GM23338 (cell line): ENCODE data around the gene ARMC7. TPM values are rescaled to one million over a fixed set of nuclear protein-coding genes. Genes with fewer than 3 reads are reported as not detected.

Source experiments
- ATAC-seq: fragments of 200-7000 bp; cut with Tn5 transposase; 3 replicates; pipeline ENCODE4 v1.9.1; 2020
- DNase-seq: peaks from one replicate; pipeline ENCODE4 v3.0.0-alpha.2; 2015; ENCODE audit warnings: low spot score
- H2AFZ ChIP-seq: fragments of 200-600 bp; sonication (generic); 2 replicates; pipeline ENCODE4 v1.8.0; 2016; ENCODE audit warnings: antibody characterized with exemption, mild to moderate bottlenecking, moderate library complexity
- H3F3A ChIP-seq: fragments of 200-600 bp; sonication (generic); replicated peaks from 2 replicates; pipeline ENCODE4 v1.8.0; 2017; ENCODE audit warnings: antibody characterized with exemption, mixed run types, low read depth
- H3K27ac ChIP-seq: fragments of 200-600 bp; sonication (generic); 2 replicates; pipeline ENCODE4 v1.6.1; 2016; ENCODE audit warnings: low read depth
- H3K27me3 ChIP-seq: fragments of 200-600 bp; sonication (generic); 2 replicates; pipeline ENCODE4 v1.8.0; 2016; ENCODE audit warnings: mild to moderate bottlenecking, mixed run types, moderate library complexity; ENCODE audit not compliant: insufficient read depth
- H3K36me3 ChIP-seq: fragments of 200-600 bp; sonication (generic); 2 replicates; pipeline ENCODE4 v1.8.0; 2016; ENCODE audit warnings: mild to moderate bottlenecking; ENCODE audit not compliant: insufficient read depth
- H3K4me1 ChIP-seq: fragments of 200-600 bp; sonication (generic); 2 replicates; pipeline ENCODE4 v1.8.0; 2016; ENCODE audit warnings: mild to moderate bottlenecking, moderate library complexity; ENCODE audit not compliant: insufficient read depth
- H3K4me2 ChIP-seq: fragments of 200-600 bp; sonication (generic); 2 replicates; pipeline ENCODE4 v1.7.1; 2017; ENCODE audit warnings: mixed run types
- H3K4me3 ChIP-seq: fragments of 200-600 bp; sonication (generic); 2 replicates; pipeline ENCODE4 v1.6.1; 2016; ENCODE audit warnings: mixed run types
- H3K79me2 ChIP-seq: fragments of 200-600 bp; sonication (generic); replicated peaks from 2 replicates; pipeline ENCODE4 v1.8.0; 2017; ENCODE audit warnings: mild to moderate bottlenecking; ENCODE audit not compliant: insufficient read depth
- H3K9me2 ChIP-seq: fragments of 200-600 bp; sonication (generic); 2 replicates; pipeline ENCODE4 v1.8.0; 2017; ENCODE audit not compliant: insufficient read depth
- H4K20me1 ChIP-seq: fragments of 200-600 bp; sonication (generic); replicated peaks from 2 replicates; pipeline ENCODE4 v1.8.0; 2017; ENCODE audit warnings: mild to moderate bottlenecking; ENCODE audit not compliant: insufficient read depth
- H3K27ac Mint-ChIP-seq: 2 replicates; pipeline ENCODE4 v1.8.0; 2020; ENCODE audit warnings: inconsistent platforms, mild to moderate bottlenecking, moderate library complexity, mixed read lengths
- H3K27me3 Mint-ChIP-seq: 3 replicates; pipeline ENCODE4 v1.8.0; 2022; ENCODE audit warnings: low read depth, mild to moderate bottlenecking, moderate library complexity, mixed read lengths, inconsistent platforms; ENCODE audit not compliant: insufficient read depth, poor library complexity
- H3K36me3 Mint-ChIP-seq: 3 replicates; pipeline ENCODE4 v1.8.0; 2021; ENCODE audit warnings: low read depth, mild to moderate bottlenecking, inconsistent platforms, moderate library complexity, mixed read lengths
- H3K4me1 Mint-ChIP-seq: 3 replicates; pipeline ENCODE4 v1.8.0; 2020; ENCODE audit warnings: mild to moderate bottlenecking, inconsistent platforms, mixed read lengths
- H3K4me3 Mint-ChIP-seq: 3 replicates; pipeline ENCODE4 v1.8.0; 2021; ENCODE audit warnings: moderate library complexity, mild to moderate bottlenecking, inconsistent platforms, mixed read lengths
- H3K9me3 Mint-ChIP-seq: 3 replicates; pipeline ENCODE4 v1.8.0; 2020; ENCODE audit warnings: moderate library complexity, mild to moderate bottlenecking, inconsistent platforms, mixed read lengths
- CREB1 ChIP-seq: fragments of 250-450 bp; sonication (Bioruptor Pico); IDR thresholded peaks from 2 replicates; pipeline ENCODE4 v1.5.0; 2020; ENCODE audit warnings: low read depth, mild to moderate bottlenecking, moderate library complexity
- EZH2 ChIP-seq: fragments of 200-600 bp; sonication (generic); IDR thresholded peaks from one replicate; pipeline ENCODE4 v1.8.0; 2017; ENCODE audit warnings: antibody characterized with exemption, mild to moderate bottlenecking, low read depth; ENCODE audit not compliant: unreplicated experiment
- EZH2phosphoT487 ChIP-seq: fragments of 200-600 bp; sonication (generic); IDR thresholded peaks from one replicate; pipeline ENCODE4 v1.8.1; 2018; ENCODE audit warnings: antibody characterized with exemption; ENCODE audit not compliant: unreplicated experiment
- JUNB ChIP-seq: IDR thresholded peaks from one replicate; pipeline ENCODE4 v1.6.1; 2016; ENCODE audit warnings: antibody characterized with exemption; ENCODE audit not compliant: unreplicated experiment
- NANOG ChIP-seq: IDR thresholded peaks from 2 replicates; pipeline ENCODE4 v1.6.1; 2016; ENCODE audit warnings: antibody characterized with exemption, borderline replicate concordance
- POLR2AphosphoS5 ChIP-seq: IDR thresholded peaks from 2 replicates; pipeline ENCODE4 v1.6.1; 2016; ENCODE audit warnings: antibody characterized with exemption, low read depth
- STAT1 ChIP-seq: IDR thresholded peaks from one replicate; pipeline ENCODE4 v1.6.1; 2016; ENCODE audit warnings: antibody characterized with exemption; ENCODE audit not compliant: unreplicated experiment
- ZNF114 ChIP-seq: fragments of 250-450 bp; sonication (Bioruptor Pico); IDR thresholded peaks from 2 replicates; pipeline ENCODE4 v1.5.0; 2020; ENCODE audit warnings: mild to moderate bottlenecking, moderate library complexity
- ZNF331 ChIP-seq: fragments of 250-450 bp; sonication (Bioruptor Pico); IDR thresholded peaks from 2 replicates; pipeline ENCODE4 v1.5.0; 2020; ENCODE audit warnings: low read depth, mild to moderate bottlenecking, moderate library complexity
- polyA plus RNA-seq: library from polyadenylated mRNA; unstranded; fragments of >200 nt; fragmentation: Nextera tagmentation; extraction: Ambion mirVana; gene quantifications from 2 replicates; pipeline ENCODE4 v1.2.1, GENCODE V29; 2016
- total RNA-seq: library from RNA; depleted of rRNA; stranded (reverse); fragments of >200 nt; shearing (Covaris generic); gene quantifications from 2 replicates; pipeline ENCODE4 v1.2.3, GENCODE V29; 2014
- TF ChIP-seq, protein P1 (sequence below): IDR thresholded peaks from 2 replicates; pipeline ENCODE4 v1.6.1; 2016; ENCODE audit warnings: antibody characterized with exemption
- TF ChIP-seq, protein P2 (sequence below): IDR thresholded peaks from one replicate; pipeline ENCODE4 v1.6.1; 2018; ENCODE audit warnings: antibody characterized with exemption; ENCODE audit not compliant: unreplicated experiment
- TF ChIP-seq, protein P3 (sequence below): fragments of 250-450 bp; sonication (Bioruptor Pico); IDR thresholded peaks from 2 replicates; pipeline ENCODE4 v1.5.0; 2020; ENCODE audit warnings: mild to moderate bottlenecking, moderate library complexity
- TF ChIP-seq, protein P4 (sequence below), 2 experiments: fragments of 200-600 bp in 1 of 2; sonication (generic) in 1 of 2; conservative IDR thresholded peaks; 2 replicates each; pipeline versions ENCODE4 v1.5.1 to v1.6.1; 2016 to 2017; ENCODE audit warnings: antibody characterized with exemption in 2 of 2, low read depth in 2 of 2, mild to moderate bottlenecking in 2 of 2, moderate library complexity in 1 of 2

Gene ARMC7
- total and polyA plus RNA-seq, 2 experiments from 2014 or later: 5.6 to 8.4 TPM

DNA sequence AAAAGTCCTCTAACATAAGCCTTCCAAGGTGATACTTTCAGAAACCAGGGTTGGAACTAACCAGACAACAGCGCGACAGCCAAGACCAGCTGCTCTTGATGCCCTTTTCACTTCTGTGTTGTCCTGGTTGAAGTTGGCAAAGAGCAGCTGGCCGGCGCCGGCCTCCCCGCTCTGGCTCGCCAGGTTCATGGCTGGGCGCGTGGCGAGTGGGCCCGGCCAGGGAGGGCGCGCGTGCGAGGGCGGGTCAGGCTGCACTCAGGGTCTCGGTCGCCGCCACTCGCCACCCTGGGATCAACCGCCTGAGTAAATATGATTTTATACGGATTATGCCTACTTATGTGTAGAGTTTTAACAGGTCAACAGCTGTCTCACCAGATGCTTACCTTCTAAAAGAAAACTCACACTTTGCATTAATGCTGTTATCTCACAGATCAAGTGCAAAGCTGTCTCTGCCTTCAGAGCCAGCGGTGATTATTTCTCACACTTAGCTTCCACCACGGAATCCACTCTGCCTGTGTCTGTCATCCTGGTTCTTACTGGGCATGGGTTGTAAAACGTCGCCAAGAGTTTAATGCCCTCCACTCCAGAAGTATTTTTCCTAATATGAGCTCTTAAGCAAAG, 49.2 kb upstream of the ARMC7 start:
- no peaks in the 10 kb centered on the region for H3K4me1 Mint-ChIP-seq
- H3K79me2 ChIP-seq: peaks cover 15% of the 10 kb centered on the region; the same call in 1 of the 2 replicates
- no peaks in the 10 kb centered on the region for H3K27me3 ChIP-seq
- no peaks in the 10 kb centered on the region for H3K9me2 ChIP-seq
- H3K36me3 Mint-ChIP-seq: peaks cover 75% of the 10 kb centered on the region
- no peak overlapping the region for H2AFZ ChIP-seq
- H4K20me1 ChIP-seq: peaks cover 7% of the 10 kb centered on the region; the same call in 1 of the 2 replicates
- DNase-seq: no peak
- no peak overlapping the region for H3K27ac Mint-ChIP-seq
- no peaks in the 10 kb centered on the region for H3K4me1 ChIP-seq
- TF ChIP-seq EZH2 (no peak), EZH2phosphoT487 (no peak), JUNB (no peak), STAT1 (no peak), NANOG (no peak), POLR2AphosphoS5 (no peak), ZNF331 (CRISPR knock-in tag) (no peak), ZNF114 (CRISPR knock-in tag) (no peak), CREB1 (CRISPR knock-in tag) (no peak)
- TF ChIP-seq, protein P1, sequence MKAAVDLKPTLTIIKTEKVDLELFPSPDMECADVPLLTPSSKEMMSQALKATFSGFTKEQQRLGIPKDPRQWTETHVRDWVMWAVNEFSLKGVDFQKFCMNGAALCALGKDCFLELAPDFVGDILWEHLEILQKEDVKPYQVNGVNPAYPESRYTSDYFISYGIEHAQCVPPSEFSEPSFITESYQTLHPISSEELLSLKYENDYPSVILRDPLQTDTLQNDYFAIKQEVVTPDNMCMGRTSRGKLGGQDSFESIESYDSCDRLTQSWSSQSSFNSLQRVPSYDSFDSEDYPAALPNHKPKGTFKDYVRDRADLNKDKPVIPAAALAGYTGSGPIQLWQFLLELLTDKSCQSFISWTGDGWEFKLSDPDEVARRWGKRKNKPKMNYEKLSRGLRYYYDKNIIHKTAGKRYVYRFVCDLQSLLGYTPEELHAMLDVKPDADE: no peak
- TF ChIP-seq, protein P2, sequence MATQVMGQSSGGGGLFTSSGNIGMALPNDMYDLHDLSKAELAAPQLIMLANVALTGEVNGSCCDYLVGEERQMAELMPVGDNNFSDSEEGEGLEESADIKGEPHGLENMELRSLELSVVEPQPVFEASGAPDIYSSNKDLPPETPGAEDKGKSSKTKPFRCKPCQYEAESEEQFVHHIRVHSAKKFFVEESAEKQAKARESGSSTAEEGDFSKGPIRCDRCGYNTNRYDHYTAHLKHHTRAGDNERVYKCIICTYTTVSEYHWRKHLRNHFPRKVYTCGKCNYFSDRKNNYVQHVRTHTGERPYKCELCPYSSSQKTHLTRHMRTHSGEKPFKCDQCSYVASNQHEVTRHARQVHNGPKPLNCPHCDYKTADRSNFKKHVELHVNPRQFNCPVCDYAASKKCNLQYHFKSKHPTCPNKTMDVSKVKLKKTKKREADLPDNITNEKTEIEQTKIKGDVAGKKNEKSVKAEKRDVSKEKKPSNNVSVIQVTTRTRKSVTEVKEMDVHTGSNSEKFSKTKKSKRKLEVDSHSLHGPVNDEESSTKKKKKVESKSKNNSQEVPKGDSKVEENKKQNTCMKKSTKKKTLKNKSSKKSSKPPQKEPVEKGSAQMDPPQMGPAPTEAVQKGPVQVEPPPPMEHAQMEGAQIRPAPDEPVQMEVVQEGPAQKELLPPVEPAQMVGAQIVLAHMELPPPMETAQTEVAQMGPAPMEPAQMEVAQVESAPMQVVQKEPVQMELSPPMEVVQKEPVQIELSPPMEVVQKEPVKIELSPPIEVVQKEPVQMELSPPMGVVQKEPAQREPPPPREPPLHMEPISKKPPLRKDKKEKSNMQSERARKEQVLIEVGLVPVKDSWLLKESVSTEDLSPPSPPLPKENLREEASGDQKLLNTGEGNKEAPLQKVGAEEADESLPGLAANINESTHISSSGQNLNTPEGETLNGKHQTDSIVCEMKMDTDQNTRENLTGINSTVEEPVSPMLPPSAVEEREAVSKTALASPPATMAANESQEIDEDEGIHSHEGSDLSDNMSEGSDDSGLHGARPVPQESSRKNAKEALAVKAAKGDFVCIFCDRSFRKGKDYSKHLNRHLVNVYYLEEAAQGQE: no peak
- TF ChIP-seq, protein P3, sequence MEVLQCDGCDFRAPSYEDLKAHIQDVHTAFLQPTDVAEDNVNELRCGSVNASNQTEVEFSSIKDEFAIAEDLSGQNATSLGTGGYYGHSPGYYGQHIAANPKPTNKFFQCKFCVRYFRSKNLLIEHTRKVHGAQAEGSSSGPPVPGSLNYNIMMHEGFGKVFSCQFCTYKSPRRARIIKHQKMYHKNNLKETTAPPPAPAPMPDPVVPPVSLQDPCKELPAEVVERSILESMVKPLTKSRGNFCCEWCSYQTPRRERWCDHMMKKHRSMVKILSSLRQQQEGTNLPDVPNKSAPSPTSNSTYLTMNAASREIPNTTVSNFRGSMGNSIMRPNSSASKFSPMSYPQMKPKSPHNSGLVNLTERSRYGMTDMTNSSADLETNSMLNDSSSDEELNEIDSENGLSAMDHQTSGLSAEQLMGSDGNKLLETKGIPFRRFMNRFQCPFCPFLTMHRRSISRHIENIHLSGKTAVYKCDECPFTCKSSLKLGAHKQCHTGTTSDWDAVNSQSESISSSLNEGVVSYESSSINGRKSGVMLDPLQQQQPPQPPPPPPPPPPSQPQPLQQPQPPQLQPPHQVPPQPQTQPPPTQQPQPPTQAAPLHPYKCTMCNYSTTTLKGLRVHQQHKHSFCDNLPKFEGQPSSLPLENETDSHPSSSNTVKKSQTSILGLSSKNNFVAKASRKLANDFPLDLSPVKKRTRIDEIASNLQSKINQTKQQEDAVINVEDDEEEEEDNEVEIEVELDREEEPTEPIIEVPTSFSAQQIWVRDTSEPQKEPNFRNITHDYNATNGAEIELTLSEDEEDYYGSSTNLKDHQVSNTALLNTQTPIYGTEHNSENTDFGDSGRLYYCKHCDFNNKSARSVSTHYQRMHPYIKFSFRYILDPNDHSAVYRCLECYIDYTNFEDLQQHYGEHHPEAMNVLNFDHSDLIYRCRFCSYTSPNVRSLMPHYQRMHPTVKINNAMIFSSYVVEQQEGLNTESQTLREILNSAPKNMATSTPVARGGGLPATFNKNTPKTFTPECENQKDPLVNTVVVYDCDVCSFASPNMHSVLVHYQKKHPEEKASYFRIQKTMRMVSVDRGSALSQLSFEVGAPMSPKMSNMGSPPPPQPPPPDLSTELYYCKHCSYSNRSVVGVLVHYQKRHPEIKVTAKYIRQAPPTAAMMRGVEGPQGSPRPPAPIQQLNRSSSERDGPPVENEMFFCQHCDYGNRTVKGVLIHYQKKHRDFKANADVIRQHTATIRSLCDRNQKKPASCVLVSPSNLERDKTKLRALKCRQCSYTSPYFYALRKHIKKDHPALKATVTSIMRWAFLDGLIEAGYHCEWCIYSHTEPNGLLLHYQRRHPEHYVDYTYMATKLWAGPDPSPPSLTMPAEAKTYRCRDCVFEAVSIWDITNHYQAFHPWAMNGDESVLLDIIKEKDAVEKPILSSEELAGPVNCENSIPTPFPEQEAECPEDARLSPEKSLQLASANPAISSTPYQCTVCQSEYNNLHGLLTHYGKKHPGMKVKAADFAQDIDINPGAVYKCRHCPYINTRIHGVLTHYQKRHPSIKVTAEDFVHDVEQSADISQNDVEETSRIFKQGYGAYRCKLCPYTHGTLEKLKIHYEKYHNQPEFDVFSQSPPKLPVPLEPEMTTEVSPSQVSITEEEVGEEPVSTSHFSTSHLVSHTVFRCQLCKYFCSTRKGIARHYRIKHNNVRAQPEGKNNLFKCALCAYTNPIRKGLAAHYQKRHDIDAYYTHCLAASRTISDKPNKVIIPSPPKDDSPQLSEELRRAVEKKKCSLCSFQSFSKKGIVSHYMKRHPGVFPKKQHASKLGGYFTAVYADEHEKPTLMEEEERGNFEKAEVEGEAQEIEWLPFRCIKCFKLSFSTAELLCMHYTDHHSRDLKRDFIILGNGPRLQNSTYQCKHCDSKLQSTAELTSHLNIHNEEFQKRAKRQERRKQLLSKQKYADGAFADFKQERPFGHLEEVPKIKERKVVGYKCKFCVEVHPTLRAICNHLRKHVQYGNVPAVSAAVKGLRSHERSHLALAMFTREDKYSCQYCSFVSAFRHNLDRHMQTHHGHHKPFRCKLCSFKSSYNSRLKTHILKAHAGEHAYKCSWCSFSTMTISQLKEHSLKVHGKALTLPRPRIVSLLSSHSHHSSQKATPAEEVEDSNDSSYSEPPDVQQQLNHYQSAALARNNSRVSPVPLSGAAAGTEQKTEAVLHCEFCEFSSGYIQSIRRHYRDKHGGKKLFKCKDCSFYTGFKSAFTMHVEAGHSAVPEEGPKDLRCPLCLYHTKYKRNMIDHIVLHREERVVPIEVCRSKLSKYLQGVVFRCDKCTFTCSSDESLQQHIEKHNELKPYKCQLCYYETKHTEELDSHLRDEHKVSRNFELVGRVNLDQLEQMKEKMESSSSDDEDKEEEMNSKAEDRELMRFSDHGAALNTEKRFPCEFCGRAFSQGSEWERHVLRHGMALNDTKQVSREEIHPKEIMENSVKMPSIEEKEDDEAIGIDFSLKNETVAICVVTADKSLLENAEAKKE (CRISPR knock-in tag): no peak
- TF ChIP-seq, protein P4, sequence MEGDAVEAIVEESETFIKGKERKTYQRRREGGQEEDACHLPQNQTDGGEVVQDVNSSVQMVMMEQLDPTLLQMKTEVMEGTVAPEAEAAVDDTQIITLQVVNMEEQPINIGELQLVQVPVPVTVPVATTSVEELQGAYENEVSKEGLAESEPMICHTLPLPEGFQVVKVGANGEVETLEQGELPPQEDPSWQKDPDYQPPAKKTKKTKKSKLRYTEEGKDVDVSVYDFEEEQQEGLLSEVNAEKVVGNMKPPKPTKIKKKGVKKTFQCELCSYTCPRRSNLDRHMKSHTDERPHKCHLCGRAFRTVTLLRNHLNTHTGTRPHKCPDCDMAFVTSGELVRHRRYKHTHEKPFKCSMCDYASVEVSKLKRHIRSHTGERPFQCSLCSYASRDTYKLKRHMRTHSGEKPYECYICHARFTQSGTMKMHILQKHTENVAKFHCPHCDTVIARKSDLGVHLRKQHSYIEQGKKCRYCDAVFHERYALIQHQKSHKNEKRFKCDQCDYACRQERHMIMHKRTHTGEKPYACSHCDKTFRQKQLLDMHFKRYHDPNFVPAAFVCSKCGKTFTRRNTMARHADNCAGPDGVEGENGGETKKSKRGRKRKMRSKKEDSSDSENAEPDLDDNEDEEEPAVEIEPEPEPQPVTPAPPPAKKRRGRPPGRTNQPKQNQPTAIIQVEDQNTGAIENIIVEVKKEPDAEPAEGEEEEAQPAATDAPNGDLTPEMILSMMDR (conservative IDR thresholded peaks at IDR 0.05; ENCODE audit: low read depth in 2 of 2): no peak
- no peak for ATAC-seq
- no peak overlapping the region for H3K4me3 ChIP-seq
- peaks cover 4% of the 10 kb centered on the region for H3K27me3 Mint-ChIP-seq
- H3K27ac ChIP-seq: no peak overlapping the region
- peaks cover 40% of the 10 kb centered on the region for H3K36me3 ChIP-seq
- H3K4me3 Mint-ChIP-seq: no peak overlapping the region
- H3F3A ChIP-seq: 0 out of 2 replicates have a peak, but pooled peaks cover 6% of the 10 kb centered on the region
- no peaks in the 10 kb centered on the region for H3K9me3 Mint-ChIP-seq
- no peak overlapping the region for H3K4me2 ChIP-seq
